ENCODE results near the gene C1QTNF12. TPM values are rescaled to one million over a fixed set of nuclear protein-coding genes. Genes with fewer than 3 reads are reported as not detected.

Gene C1QTNF12
- total RNA-seq, 2 experiments from 2014 or later: 2.6 to 4.9 TPM

GRCh38 chr1:1225913-1226312 lies 20.6 kb downstream of the C1QTNF12 start:
- Mint-ChIP-seq H3K9me3 (no peaks in the 10 kb centered on the region), H3K4me1 (ENCODE audit: low read depth) (peaks cover 23% of the 10 kb centered on the region), H3K4me3 (no peak overlapping the region), H3K36me3 (ENCODE audit: low read depth) (peaks cover 43% of the 10 kb centered on the region), H3K27ac (no peak overlapping the region), H3K27me3 (no peaks in the 10 kb centered on the region)
- ATAC-seq: no peak
- no peak for TF ChIP-seq CTCF (IDR thresholded peaks at IDR 0.05)
- no peak for DNase-seq
- intact Hi-C loops (cut with micrococcal nuclease): no loop called here
- POLR2A ChIA-PET: interaction anchor here (1.7 to 7.9 kb wide), 2 partner anchors 10 to 103 kb away, joined by 3 to 64 read pairs; partner anchors contain the start of gene TNFRSF4
- CTCF ChIA-PET: interaction anchor here (0.9 kb wide), 1 partner anchor 105 kb away, joined by 3 read pairs; no protein-coding TSS in a partner anchor

DNA sequence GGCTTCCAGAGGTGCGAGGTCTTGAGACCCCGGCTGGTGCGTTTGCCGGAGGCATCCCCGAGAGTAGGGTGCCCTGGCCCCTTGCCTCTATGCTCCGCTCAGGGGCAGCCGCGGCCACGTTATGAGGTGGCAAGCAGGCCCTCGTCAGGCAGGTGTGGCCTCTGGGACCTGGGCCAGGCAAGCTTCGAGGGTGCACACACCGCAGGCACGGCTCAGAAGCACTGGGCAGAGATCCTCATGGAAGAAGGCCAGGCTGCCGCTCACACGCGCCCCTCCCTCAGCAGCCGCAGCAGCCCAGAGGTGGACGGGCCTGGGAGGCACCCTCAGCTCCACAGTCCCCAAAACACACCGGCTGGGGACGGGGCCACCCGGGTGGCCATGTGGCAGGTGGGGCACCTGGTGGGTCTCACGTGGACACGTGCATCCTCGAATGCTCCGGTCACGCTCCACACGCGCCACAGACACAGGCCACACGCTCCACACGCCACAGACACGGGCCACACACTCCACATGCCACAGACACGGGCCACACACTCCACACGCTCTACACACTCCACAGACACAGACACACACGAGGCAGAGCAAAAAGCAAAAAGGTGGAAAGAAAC lies 21.2 kb downstream of the C1QTNF12 start:
- no peak overlapping the region for H3K4me3 Mint-ChIP-seq
- H3K9me3 Mint-ChIP-seq: no peaks in the 10 kb centered on the region
- CTCF ChIA-PET: no interaction called here
- ATAC-seq (no peak), DNase-seq (no peak)
- intact Hi-C loops (cut with micrococcal nuclease): no loop called here
- POLR2A ChIA-PET: interaction anchor here (1.7 to 7.9 kb wide), 2 partner anchors 10 to 103 kb away, joined by 3 to 64 read pairs; partner anchors contain the start of gene TNFRSF4
- H3K4me1 Mint-ChIP-seq (ENCODE audit: low read depth): peaks cover 18% of the 10 kb centered on the region
- H3K27me3 Mint-ChIP-seq: no peaks in the 10 kb centered on the region
- no peak overlapping the region for H3K27ac Mint-ChIP-seq
- TF ChIP-seq CTCF (IDR thresholded peaks at IDR 0.05): no peak
- H3K36me3 Mint-ChIP-seq (ENCODE audit: low read depth): peaks cover 43% of the 10 kb centered on the region

DNA sequence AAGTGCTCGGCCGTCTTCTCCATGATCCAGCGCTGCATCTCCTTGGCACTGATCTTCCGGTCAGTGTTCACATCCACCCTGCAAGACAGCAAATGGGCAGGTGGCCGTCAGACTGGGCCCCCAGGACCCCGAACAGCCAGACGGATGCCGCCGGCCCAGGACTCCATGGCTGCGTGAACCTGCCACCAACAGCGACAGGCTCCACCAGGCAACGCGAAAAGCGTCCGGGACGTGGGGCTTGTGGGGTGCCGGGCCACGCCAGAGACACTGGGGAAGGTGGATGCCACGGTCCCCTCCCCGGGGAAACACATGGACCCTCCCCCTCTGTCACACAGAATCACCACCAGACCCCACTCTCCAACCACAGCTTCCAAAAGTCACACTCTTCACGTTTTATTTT lies 22.6 kb downstream of the C1QTNF12 start:
- DNase-seq: no peak
- Mint-ChIP-seq H3K9me3 (no peaks in the 10 kb centered on the region), H3K4me1 (ENCODE audit: low read depth) (peaks cover 15% of the 10 kb centered on the region), H3K36me3 (ENCODE audit: low read depth) (peaks cover 33% of the 10 kb centered on the region), H3K27me3 (no peaks in the 10 kb centered on the region), H3K4me3 (no peak overlapping the region), H3K27ac (no peak overlapping the region)
- TF ChIP-seq CTCF (IDR thresholded peaks at IDR 0.05): no peak
- ATAC-seq: no peak
- intact Hi-C loops (cut with micrococcal nuclease): no loop called here
- ChIA-PET CTCF (no interaction called here), POLR2A (interaction anchor here (0.9 kb wide), 1 partner anchor 13 kb away, joined by 3 read pairs; no protein-coding TSS in a partner anchor)

DNA sequence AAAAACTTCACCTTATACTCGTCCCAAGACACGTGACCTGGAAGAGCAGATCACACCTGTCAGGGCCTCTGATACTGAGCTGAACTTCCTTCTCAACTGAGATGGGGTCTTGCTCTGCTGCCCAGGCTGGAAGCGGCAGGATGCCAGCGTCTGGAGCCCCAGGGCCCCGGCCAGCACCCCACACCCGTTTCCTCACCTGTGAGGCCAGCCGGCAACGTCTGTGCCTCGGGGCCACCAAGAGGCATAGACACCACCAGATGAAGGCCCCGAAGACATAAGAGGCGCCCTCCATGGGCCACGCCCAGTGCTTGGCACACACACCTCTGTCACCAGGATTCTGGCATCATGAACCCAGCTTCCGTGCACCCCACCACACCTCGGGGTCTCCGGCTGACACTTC lies 23.2 kb downstream of the C1QTNF12 start:
- Mint-ChIP-seq H3K36me3 (ENCODE audit: low read depth) (peaks cover 29% of the 10 kb centered on the region), H3K27me3 (no peaks in the 10 kb centered on the region), H3K9me3 (no peaks in the 10 kb centered on the region), H3K4me1 (ENCODE audit: low read depth) (peaks cover 14% of the 10 kb centered on the region), H3K4me3 (no peak overlapping the region), H3K27ac (no peak overlapping the region)
- no peak for ATAC-seq
- no peak for TF ChIP-seq CTCF (IDR thresholded peaks at IDR 0.05)
- CTCF ChIA-PET: no interaction called here
- intact Hi-C loops (cut with micrococcal nuclease): no loop called here
- POLR2A ChIA-PET: no interaction called here
- DNase-seq: no peak

DNA sequence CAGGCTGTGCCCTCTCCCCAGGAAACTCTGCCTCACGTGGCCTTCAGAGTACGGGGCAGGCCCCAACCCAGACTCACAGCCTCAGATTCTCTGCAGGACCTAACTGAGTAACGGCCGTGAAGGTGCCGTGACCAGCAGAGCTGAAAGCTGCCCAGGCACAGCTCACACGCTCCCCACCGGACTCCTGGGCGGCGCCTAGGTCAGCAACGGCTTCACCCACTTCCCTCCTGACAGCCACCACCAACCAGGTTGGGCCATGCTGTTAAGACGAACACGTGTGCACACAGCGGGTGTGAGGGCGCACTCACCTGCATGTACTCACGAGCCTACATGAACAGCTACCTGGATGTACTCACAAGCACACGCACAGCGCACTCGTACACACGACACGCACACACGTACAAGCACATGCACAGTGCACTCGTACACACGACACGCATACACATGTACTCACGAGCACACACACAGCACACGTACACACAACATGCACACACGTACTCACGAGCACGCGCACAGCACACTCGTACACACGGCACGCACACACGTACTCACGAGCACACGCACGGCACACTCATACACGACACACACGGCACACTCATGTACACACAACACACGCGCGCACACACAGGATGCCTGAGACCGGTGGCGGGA lies 23.8 kb downstream of the C1QTNF12 start:
- no peak for DNase-seq
- CTCF ChIA-PET: no interaction called here
- no peak for TF ChIP-seq CTCF (IDR thresholded peaks at IDR 0.05)
- no peak overlapping the region for H3K4me3 Mint-ChIP-seq
- intact Hi-C loops (cut with micrococcal nuclease): no loop called here
- POLR2A ChIA-PET: no interaction called here
- H3K36me3 Mint-ChIP-seq (ENCODE audit: low read depth): peaks cover 34% of the 10 kb centered on the region
- no peak for ATAC-seq
- no peak overlapping the region for H3K27ac Mint-ChIP-seq
- H3K9me3 Mint-ChIP-seq: no peaks in the 10 kb centered on the region
- H3K27me3 Mint-ChIP-seq: no peaks in the 10 kb centered on the region
- peaks cover 20% of the 10 kb centered on the region for H3K4me1 Mint-ChIP-seq (ENCODE audit: low read depth)

Measured in activated CD8-positive, alpha-beta T cell treated with anti-CD3 and anti-CD28 coated beads for 36 hours (primary cell).